Common myeloid progenitor, CD34-positive (primary cell): ENCODE results near the gene TNFAIP8L1.
A peak's percentile ranks its signal among the peaks of the same experiment; 100 is the strongest.
"Not testable (repeated sequence)": the region's sequence is repeated elsewhere in the genome, so short reads cannot be mapped to it uniquely, and the experiment has no call there.

Experiments
- CTCF ChIA-PET: fragments of 350-600 bp; sonication (Branson Sonifier 250); formaldehyde crosslinking; loops from one replicate; lab custom pipeline; 2021; ENCODE audit warnings: antibody characterized with exemption; lab: Charles Lee
- POLR2A ChIA-PET: fragments of 350-600 bp; sonication (Branson Sonifier 250); formaldehyde crosslinking; loops from one replicate; lab custom pipeline; 2021; ENCODE audit warnings: antibody characterized with exemption; lab: Charles Lee
- DNase-seq, 3 donors: peaks; one replicate each; pipeline versions ENCODE4 v3.0.0 to v3.0.0-alpha.2; 2013
- H3K27ac ChIP-seq, 2 experiments: 1 replicate in 1 of 2; 2 replicates in 1 of 2; pipeline ENCODE4 v1.7.0; 2013; ENCODE audit warnings: inconsistent platforms in 2 of 2, low read length in 2 of 2, mild to moderate bottlenecking in 2 of 2, low read depth in 1 of 2, moderate library complexity in 1 of 2; ENCODE audit not compliant: severe bottlenecking in 2 of 2, insufficient read depth in 1 of 2, poor library complexity in 1 of 2
- H3K27me3 ChIP-seq, 5 experiments: replicated peaks in 2 of 5; 1 replicate in 3 of 5; 2 replicates in 2 of 5; pipeline versions ENCODE4 v1.6.1 to v1.7.0; 2013; ENCODE audit warnings: low read length in 4 of 5, mild to moderate bottlenecking in 2 of 5, moderate library complexity in 2 of 5, inconsistent platforms in 1 of 5; ENCODE audit not compliant: insufficient read depth in 5 of 5, control insufficient read depth in 4 of 5
- H3K36me3 ChIP-seq, 4 experiments: 1 replicate in 2 of 4; 2 replicates in 2 of 4; pipeline versions ENCODE4 v1.6.1 to v1.7.0; 2013; ENCODE audit warnings: low read length in 3 of 4, control low read depth in 1 of 4, mild to moderate bottlenecking in 1 of 4; ENCODE audit not compliant: control insufficient read depth in 4 of 4, insufficient read depth in 4 of 4
- H3K4me1 ChIP-seq, 4 experiments: 1 replicate in 3 of 4; 2 replicates in 1 of 4; pipeline versions ENCODE4 v1.6.1 to v1.7.1; 2013; ENCODE audit warnings: low read length in 3 of 4, mild to moderate bottlenecking in 3 of 4, control low read depth in 1 of 4, inconsistent platforms in 1 of 4, moderate library complexity in 1 of 4; ENCODE audit not compliant: control insufficient read depth in 4 of 4, insufficient read depth in 4 of 4; ENCODE audit errors: control extremely low read depth in 1 of 4
- H3K4me3 ChIP-seq, 7 experiments: 1 replicate in 4 of 7; 2 replicates in 3 of 7; pipeline versions ENCODE4 v1.5.1 to v1.7.0; 2013; ENCODE audit warnings: mild to moderate bottlenecking in 7 of 7, low read length in 6 of 7, moderate library complexity in 6 of 7, inconsistent platforms in 2 of 7, low read depth in 2 of 7, control low read depth in 1 of 7; ENCODE audit not compliant: insufficient read depth in 4 of 7, control insufficient read depth in 1 of 7; ENCODE audit errors: extremely low read depth in 1 of 7
- H3K9me3 ChIP-seq, 5 experiments: 1 replicate in 4 of 5; 2 replicates in 1 of 5; pipeline versions ENCODE4 v1.6.1 to v1.7.1; 2013; ENCODE audit warnings: low read length in 4 of 5, mild to moderate bottlenecking in 2 of 5, inconsistent platforms in 1 of 5, low read depth in 1 of 5, moderate library complexity in 1 of 5; ENCODE audit not compliant: control insufficient read depth in 4 of 5, insufficient read depth in 2 of 5; ENCODE audit errors: control extremely low read depth in 1 of 5
- WGBS: methylation state at CpG from one replicate; pipeline ENCODE4 v1.1.5; 2013; ENCODE audit not compliant: insufficient coverage; 5-methylcytosine and 5-hydroxymethylcytosine counted together

The TNFAIP8L1 gene

GRCh38 chr19:4673726-4674125 lies 34.4 kb downstream of the TNFAIP8L1 start:
- H3K36me3 ChIP-seq = peaks cover 0 to 23% (median 15%) of the 10 kb centered on the region in 4 experiments
- ChIA-PET POLR2A (no interaction called here), CTCF (interaction anchor here (1.0 kb wide), 1 partner anchor 14 kb away, joined by 3 read pairs; no protein-coding TSS in a partner anchor)
- no peak overlapping the region for H3K4me3 ChIP-seq
- no peaks in the 10 kb centered on the region for H3K9me3 ChIP-seq
- no peaks in the 10 kb centered on the region for H3K27me3 ChIP-seq
- no peak overlapping the region for H3K27ac ChIP-seq
- peaks cover 0 to 13% (median 10%) of the 10 kb centered on the region in 4 experiments for H3K4me1 ChIP-seq
- no peak for DNase-seq
- WGBS = 100% methylated on average over 4 of the region's 4 CpGs

- Histone ChIP-seq H3K27me3 (no peaks in the 10 kb centered on the region), H3K4me3 (no peak overlapping the region), H3K4me1 (peaks cover 0 to 2% (median 0%) of the 10 kb centered on the region in 4 experiments), H3K36me3 (peaks cover 0 to 32% (median 20%) of the 10 kb centered on the region in 4 experiments), H3K9me3 (no peaks in the 10 kb centered on the region), H3K27ac (no peak overlapping the region)
- 98% methylated on average over 9 of the region's 16 CpGs for WGBS
- CTCF ChIA-PET = no interaction called here
- DNase-seq = no peak
- POLR2A ChIA-PET = no interaction called here
Observed at GRCh38 chr19:4675346-4675745, 36.0 kb downstream of the TNFAIP8L1 start.

GRCh38 chr19:4676955-4677731 lies 37.8 kb downstream of the TNFAIP8L1 start:
- peak in 2 of 3 donors; percentile 43 to 51 for DNase-seq
- H3K4me1 ChIP-seq = no peaks in the 10 kb centered on the region
- CTCF ChIA-PET = no interaction called here
- no peak overlapping the region for H3K4me3 ChIP-seq
- H3K27ac ChIP-seq = no peak overlapping the region
- H3K27me3 ChIP-seq = no peaks in the 10 kb centered on the region
- H3K9me3 ChIP-seq = no peaks in the 10 kb centered on the region
- 91% methylated on average over 17 of the region's 17 CpGs for WGBS
- POLR2A ChIA-PET = no interaction called here
- H3K36me3 ChIP-seq = peaks cover 0 to 40% (median 25%) of the 10 kb centered on the region in 4 experiments

GRCh38 chr19:4678881-4679790 lies 39.8 kb downstream of the TNFAIP8L1 start:
- 93% methylated on average over 21 of the region's 34 CpGs for WGBS
- Histone ChIP-seq H3K27me3 (no peaks in the 10 kb centered on the region), H3K9me3 (no peaks in the 10 kb centered on the region), H3K27ac (peak overlapping the region in 1 of 2 experiments; percentile 25), H3K4me3 (no peak overlapping the region), H3K4me1 (no peaks in the 10 kb centered on the region), H3K36me3 (peaks cover 0 to 59% (median 39%) of the 10 kb centered on the region in 4 experiments)
- peak; percentile 50 to 74 (median 61) for DNase-seq
- POLR2A ChIA-PET = no interaction called here
- CTCF ChIA-PET = no interaction called here

GRCh38 chr19:4680021-4680420 lies 40.7 kb downstream of the TNFAIP8L1 start:
- H3K36me3 ChIP-seq = peaks cover 0 to 68% (median 42%) of the 10 kb centered on the region in 4 experiments
- H3K4me1 ChIP-seq, H3K9me3 ChIP-seq, DNase-seq, H3K27ac ChIP-seq, H3K4me3 ChIP-seq, POLR2A ChIA-PET, H3K27me3 ChIP-seq: not testable (repeated sequence)
- CTCF ChIA-PET = interaction anchor here (1.1 kb wide), 1 partner anchor 10 kb away, joined by 3 read pairs; no protein-coding TSS in a partner anchor
- no CpG with 5 or more reads among the region's 7 CpGs for WGBS

GRCh38 chr19:4682417-4683200 lies 43.3 kb downstream of the TNFAIP8L1 start:
- H3K27me3 ChIP-seq = no peaks in the 10 kb centered on the region
- H3K4me3 ChIP-seq = no peak overlapping the region
- H3K9me3 ChIP-seq = no peaks in the 10 kb centered on the region
- CTCF ChIA-PET = no interaction called here
- WGBS = 97% methylated on average over 39 of the region's 45 CpGs
- no peaks in the 10 kb centered on the region for H3K4me1 ChIP-seq
- H3K36me3 ChIP-seq = peaks cover 0 to 73% (median 48%) of the 10 kb centered on the region in 4 experiments
- DNase-seq = no peak
- H3K27ac ChIP-seq = no peak overlapping the region
- POLR2A ChIA-PET = no interaction called here
